HG02870 (cell line): ENCODE measurements around the gene EFS.

Experiments
- ATAC-seq: cut with Tn5 transposase; IDR thresholded peaks from one replicate; pipeline ENCODE4 v1.9.1; 2021; ENCODE audit warnings: mild to moderate bottlenecking, moderate library complexity; ENCODE audit not compliant: unreplicated experiment

Gene EFS

DNA sequence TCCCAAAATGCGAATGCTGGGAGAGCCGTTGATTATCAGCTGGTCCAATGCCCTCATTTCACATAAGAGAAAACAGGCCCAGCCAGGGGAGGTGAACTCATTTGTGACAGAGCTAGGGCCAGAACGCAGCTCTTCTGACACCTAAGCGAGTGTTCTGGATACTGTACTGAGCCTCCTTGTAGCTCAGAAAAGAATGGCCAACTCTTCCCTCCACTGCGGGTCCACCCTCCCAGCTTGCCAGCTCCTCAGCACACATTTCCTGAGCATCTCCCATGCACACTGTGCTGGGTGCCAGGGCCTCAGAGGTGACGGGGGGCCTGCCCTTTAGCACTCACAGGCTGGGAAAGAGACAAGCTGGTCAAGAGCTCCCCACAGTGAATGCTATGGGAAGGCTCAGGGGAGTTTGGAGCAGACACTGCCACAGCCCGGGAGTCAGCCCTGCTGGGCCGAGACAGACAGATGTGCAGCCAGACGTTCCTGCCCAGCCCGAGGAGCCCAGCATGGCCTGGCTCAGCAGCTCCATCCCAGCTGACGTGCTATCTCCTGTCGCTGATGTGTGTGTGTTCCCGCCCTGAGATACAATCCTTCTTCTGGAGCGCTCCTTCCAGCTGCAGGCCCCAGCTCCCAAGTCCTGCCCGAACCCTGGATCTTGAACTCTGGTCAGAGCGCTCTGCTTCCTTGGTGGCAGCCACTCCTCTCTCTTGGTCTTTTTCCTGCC lies 15.4 kb upstream of the EFS start:
- no peak for ATAC-seq

- no peak for ATAC-seq
Measured at GRCh38 chr14:23379366-23380196, 14.6 kb upstream of the EFS start.

- ATAC-seq, result no peak
Measured at GRCh38 chr14:23378612-23379220, 13.7 kb upstream of the EFS start.

GRCh38 chr14:23377573-23378563 lies 12.9 kb upstream of the EFS start:
- no peak for ATAC-seq

DNA sequence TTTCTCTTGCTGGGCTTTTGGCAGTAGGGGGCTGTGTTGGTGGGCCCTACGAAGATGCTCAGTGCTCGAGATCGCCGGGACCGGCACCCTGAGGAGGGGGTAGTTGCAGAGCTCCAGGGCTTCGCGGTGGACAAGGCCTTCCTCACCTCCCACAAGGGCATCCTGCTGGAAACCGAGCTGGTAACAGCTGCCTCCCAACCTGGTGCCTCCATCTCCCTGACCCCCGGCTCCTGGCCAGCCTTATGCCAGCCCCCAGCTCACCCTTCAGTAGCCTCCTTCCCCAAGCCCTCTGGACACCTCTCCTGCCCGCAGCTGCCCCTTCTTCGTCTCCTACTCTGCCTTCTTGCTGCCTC lies 12.2 kb upstream of the EFS start:
- no peak for ATAC-seq

DNA sequence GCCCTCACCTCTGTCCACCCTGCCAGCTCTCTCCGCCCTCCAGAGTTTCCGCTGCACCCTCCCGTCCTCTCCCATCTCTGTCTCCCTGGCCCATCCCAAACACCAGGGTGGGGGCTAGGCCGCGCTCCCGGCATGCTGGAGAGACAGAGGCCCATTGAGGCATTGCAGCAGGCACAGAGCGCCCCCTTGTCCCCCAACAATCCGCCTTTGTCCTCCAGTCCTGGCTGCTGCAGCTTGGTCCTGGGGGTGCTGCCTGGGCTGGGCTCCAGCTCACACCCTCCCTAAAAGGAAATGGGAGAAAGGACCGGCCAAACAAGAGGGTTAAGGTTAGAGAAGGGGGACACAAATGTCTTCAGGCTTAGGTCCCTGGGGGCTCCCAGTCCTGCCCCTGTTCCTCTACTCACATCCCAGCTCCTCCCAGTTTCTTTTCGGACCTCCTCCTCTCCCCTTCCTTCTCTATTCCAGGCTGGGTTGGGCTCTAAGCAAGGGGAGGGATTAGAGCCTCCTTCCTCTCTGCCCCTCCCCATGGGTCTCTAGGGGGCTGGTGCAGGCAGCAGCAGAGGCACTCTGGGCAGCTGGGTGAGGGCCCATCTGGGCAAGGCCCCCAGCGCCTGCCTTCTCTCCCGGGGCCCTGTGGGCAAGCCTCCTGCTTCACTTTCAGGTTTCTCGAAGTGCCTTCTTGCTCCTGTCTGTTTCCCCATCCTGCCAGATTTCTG lies 11.7 kb upstream of the EFS start, which contains the start of gene CMTM5:
Gene CMTM5 (plus strand): TSS at position 565 of the 716 bp plus-strand sequence. CDS start 206 bp downstream, outside the sequence.
- no peak for ATAC-seq

GRCh38 chr14:23375527-23376251 lies 10.7 kb upstream of the EFS start:
- ATAC-seq, result no peak

DNA sequence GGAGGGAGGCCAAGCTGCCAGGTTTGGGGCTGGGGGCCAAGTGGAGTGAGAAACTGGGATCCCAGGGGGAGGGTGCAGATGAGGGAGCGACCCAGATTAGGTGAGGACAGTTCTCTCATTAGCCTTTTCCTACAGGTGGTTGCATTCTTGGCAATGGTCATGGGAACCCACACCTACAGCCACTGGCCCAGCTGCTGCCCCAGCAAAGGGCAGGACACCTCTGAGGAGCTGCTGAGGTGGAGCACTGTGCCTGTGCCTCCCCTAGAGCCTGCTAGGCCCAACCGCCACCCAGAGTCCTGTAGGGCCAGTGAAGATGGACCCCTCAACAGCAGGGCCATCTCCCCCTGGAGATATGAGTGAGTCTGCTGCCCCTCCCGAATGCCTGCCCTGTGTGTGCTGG lies 8.1 kb upstream of the EFS start:
- no peak for ATAC-seq

DNA sequence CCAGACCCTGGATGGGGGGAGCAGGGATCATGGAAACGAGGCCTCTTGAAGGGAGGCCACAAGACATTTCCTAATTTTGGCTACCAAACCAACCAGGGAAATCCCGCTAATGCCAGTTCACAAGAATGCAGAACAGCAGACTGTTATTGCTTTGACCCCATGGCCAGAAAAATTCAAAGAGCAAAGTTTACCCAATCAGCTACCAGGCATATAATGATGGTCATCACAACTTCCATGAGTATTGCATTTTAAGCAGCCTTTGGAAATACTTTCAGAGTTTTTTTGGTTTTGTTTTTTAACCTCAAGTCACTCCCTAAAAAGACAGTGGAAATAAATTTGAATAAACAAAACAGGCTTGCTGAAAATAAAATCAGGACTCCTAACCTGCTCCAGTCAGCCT lies 7.5 kb upstream of the EFS start, which contains the start of gene IL25:
Gene IL25 (plus strand): TSS at position 301 of the 400 bp plus-strand sequence.
- ATAC-seq, result no peak

DNA sequence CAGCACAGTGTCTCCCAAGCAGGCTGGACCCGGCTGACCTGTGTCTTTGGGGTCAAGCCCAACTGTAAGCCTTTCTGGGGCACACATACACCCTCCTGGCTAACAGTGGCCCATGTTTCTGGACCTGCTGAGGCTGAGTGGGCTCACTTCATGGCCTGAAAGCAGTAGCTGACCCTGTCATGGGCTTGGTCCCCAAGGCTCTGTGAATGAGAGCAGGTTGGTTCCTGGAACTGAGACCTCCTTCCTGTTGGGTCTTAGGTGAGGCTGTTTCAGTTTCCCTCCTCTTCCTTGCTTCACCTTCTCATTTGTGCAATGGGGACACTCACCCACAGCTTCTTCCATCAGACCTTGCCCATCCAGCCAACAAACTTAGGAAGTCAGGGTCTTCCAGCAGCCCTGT lies 6.9 kb upstream of the EFS start:
- ATAC-seq, result no peak

DNA sequence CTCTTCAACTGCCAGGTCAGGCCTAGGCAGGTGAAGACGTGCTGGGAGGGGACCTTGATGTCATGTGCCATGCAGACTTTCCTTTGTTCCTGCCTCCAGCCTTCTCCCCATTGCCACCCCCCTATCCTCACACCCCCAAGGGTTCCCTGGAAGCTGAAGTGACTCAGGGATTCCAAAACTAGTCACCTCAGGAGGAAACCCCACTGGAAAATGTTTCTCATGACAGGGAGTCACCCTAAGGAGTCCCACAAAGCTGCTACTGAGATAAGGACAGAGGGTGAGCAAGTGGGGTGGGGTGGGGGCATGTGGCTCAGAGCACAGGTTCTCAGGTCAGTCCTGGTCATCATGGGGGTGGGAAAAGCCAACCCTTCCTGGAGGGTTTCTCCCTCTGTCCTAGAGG lies 5.2 kb upstream of the EFS start:
- ATAC-seq, result no peak

- no peak for ATAC-seq
Measured at GRCh38 chr14:23366426-23366921, 1.5 kb upstream of the EFS start.

DNA sequence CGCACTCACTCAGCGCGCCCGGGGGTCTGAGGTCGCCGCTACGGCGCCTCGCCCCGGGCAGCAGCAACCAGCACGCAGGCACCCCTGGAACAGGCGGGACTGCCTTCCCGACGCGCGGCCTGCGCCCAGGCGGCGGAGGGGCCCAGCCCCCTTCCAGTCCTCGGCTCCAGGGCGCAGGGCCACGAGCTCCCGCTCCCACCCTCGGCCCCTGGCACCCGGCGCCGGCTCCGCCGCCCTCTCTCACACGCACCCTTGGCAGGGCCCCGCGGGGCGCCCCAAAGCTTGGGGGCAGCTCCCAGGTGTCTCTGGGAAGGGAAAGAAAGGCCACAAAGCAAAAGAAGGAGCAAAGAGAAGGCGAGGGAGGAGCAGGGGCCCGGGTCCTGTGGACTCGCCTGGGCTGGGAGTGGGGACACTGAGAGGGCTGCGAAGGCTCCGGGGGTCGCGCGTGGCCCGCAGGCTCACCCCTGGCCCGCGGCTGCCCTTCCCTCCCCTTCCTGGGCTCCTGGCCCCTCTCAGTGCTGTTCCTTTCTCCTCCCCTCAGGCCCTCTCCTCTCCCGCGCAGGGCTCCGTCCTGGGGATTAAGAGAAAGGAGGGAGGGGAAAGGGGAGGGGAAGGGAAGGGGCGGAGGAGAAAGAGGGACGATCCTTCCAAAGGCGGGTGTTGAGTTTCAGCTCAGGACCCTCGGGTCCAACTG lies 907 bp upstream of the EFS start:
- no peak for ATAC-seq

- no peak for ATAC-seq
Measured at GRCh38 chr14:23364164-23365035, 572 bp downstream of the EFS start.

DNA sequence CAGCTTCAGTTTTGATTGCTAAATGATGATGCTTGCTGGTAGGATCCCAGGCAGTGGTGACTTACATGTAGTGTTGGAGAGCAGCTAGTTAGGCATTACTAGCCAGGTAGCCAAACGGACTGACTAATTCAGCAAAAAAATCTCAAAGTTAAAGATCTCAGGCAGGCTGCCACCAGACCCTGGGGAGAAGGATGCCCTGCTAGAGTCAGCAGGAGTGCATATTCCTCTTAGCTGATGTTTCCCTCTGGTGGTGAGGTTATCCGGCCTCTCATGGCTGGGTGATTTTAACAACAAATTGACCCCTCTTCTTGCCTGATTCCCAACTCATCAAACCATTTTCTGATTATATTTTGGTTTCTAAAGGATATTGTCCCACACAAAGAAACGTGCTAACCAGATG lies 2.8 kb downstream of the EFS start:
- ATAC-seq, result no peak

DNA sequence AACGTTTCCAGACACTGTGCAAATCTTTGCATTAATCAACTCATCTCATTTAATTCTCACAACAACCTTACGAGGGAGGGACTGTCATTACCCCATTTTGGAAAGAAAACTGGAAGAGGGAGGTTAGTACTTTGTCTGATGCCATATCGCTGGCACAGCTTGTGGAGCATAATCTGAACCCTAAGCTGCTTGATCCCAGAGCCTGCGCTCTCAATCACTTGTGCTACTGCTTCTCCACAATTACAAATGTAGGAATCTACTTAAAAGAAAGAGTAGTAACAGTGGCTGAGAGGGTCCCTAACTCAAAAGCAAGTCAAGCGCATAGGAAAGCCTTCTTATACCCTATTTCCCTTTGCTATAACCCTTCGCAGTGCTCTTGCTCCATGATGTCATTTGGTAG lies 3.2 kb downstream of the EFS start:
- no peak for ATAC-seq

DNA sequence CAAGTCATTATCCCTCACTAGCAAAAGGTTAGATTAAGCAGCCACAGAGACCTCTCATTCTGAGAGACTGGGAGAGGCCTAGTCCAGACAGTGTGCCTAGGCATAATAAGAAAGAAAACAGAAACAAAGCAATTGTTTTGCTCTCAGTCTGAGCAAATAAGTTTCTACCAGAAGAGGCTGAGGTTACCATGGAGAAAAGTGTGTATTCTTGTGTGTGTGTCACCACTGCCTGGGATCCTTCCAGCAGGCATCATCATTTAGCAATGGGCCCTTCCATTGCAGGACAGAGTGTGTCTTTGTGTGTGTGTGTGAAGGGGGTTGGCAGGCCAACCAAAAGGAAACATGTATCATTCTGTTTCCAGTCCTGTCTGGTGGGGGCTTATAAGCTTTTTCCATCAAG lies 3.7 kb downstream of the EFS start:
- ATAC-seq, result peak; percentile 85

- ATAC-seq, result no peak
Measured at GRCh38 chr14:23360496-23360895, 4.5 kb downstream of the EFS start.
